Measurements from ENCODE around the gene OGA.

Gene OGA

DNA sequence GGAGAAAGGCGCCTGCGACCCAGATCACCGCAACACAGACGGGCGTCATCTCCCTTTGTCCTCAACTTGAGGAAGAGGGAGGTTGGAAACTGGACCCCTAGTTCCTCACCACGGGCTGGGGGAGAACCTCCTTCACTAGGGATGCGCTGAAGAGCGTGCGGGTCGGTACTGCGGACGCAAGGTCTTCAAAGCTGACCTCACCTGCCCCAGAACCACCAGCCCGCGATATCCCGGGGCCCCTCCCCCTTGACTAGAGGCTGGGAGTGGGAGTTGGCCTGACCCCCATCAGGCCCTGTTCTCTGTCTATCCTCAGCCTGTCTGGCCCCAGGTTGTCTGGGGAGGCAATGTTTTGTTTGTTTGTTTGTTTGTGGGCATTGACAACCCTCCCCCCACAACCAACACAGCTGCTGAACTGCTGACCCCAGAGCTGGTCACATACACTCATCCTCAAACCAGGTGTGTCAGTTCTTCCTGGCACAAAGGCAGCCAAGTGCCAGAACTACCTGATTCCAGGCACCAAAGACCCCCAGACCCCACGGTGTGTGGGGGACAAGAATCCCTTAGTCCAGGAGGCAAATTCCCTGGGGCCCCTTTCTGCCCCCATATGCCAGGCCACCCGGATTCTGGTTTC is 37.9 kb downstream of the OGA start:
- no peak overlapping the region for H3K27ac ChIP-seq (ENCODE audit: low read depth, low read length, severe bottlenecking)
- WGBS, 2 experiments (ENCODE audit: insufficient coverage in 2 of 2): 36 to 47% methylated on average over 10 to 13 of the region's 17 CpGs

DNA sequence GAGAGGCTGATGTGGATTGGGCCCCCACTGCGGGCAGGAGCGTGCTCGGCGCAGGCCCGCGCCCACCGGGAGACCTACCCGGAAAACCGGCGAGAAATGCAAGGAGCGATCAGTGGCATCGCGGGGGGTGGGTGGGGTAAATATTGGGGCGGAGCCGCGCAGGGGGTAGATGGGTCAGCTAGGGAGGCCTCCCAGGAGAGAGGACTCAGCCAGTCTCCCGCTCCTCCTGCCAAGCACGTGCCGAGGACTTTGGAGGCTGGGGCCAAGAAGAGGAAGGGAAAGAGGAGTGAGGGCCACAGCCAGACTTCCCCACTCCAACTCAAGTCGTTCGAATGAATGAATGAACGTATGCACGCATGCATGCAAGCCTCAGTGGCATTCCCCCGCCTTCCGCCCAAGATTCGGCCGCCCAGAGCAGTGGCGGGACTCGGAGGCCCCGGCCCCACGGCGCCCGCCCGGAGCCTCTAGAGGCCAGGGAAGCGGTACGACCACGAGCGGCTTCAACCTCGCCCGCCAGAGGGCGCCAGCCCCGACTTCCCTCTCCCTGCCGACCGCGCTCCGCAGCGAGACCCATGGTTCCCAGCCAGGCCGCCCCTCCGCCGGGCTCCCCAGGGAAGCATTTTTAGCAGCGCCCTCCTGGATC is 38.6 kb downstream of the OGA start:
- no peaks in the 10 kb centered on the region for H3K9me3 ChIP-seq (ENCODE audit: control insufficient read depth, low read length)
- no peak overlapping the region for H3K27ac ChIP-seq (ENCODE audit: low read depth, low read length, severe bottlenecking)
- WGBS, 2 experiments (ENCODE audit: insufficient coverage in 2 of 2): 3 to 4% methylated on average over 44 to 50 of the region's 51 CpGs
- H3K4me3 ChIP-seq (ENCODE audit: extremely low read depth, insufficient read depth, low read length, poor library complexity, severe bottlenecking): peak overlapping the region; percentile 22
- peaks cover 5% of the 10 kb centered on the region for H3K36me3 ChIP-seq (ENCODE audit: control insufficient read depth, insufficient read depth, low read length)
- peaks cover 10% of the 10 kb centered on the region for H3K4me1 ChIP-seq (ENCODE audit: control insufficient read depth, insufficient read depth, low read length, poor library complexity, severe bottlenecking)

More for the DNA sequence above, 37.9 kb downstream of the OGA start:
- Histone ChIP-seq H3K36me3 (ENCODE audit: control insufficient read depth, insufficient read depth, low read length) (peaks cover 11% of the 10 kb centered on the region), H3K4me3 (ENCODE audit: extremely low read depth, insufficient read depth, low read length, poor library complexity, severe bottlenecking) (no peak overlapping the region), H3K9me3 (ENCODE audit: control insufficient read depth, low read length) (no peaks in the 10 kb centered on the region), H3K4me1 (ENCODE audit: control insufficient read depth, insufficient read depth, low read length, poor library complexity, severe bottlenecking) (peaks cover 12% of the 10 kb centered on the region)

DNA sequence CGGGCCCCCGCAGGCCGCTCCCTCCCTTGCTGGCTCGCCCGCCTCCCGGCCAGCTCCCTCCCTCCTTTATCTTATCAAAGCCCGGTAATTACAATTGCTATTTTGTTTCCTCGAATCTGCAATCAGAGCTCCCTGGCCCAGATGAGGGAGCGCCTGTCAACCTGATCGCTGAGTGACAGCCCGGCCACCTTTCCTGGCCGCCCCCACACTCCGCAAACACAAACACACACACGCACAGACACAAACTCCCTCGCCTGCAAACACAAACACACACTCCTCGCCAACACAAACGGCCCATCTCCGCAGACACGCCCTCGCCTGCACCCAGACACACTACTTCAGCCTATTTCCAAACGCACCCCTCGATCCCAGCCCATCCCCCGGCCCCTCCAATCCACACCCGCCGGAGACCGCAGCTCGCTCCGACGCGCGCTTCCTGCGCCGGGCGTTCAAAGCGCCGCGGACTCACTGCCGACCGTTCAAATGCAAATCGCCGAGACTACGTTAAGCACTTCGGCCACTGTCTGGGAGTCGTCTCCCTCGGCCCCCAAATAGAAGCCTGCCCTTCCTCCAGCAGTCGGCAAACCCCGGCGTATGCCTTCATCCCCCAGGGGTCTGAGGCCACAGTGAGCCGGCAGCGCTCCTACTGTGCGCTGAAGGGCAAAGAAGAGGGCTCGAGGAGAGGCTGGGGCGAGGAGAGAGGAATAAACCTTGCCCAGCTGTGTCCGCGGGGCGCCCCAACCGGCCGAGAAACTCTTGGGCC is 39.3 kb downstream of the OGA start:
- 1 to 2% methylated on average over 40 to 58 of the region's 58 CpGs for WGBS, 2 experiments (ENCODE audit: insufficient coverage in 2 of 2)
- no peak overlapping the region for H3K27ac ChIP-seq (ENCODE audit: low read depth, low read length, severe bottlenecking)

DNA sequence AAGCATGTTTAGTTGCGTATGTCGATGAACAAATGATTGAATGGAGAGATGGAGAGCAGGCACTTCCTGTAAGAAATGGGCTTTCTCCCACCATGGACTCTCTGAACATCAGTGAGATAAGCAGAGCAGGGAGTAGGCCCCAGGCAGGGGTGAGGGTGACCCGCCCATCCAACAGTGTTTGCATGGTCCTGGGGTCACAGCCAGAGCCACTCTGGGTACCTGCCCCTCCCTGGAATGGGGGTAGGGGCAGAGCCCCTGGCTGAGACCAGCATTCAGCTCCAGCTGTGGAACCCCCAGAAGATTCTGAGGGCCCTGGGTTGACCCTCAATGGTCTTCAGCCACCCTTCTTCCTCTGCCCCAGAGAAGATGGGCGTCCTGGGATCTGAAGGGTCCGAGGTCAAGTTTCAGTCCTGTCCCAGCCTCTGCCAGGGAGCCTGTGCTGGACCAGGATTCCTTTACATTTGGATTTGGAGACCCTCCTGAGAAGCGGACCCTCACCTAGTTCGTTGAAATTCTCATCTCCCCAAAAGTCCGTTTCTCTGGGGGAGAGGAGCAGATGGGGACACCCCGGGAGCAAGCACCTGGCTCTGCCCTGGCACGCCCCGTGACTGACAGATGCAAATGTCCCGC is 40.0 kb downstream of the OGA start:
- peaks cover 15% of the 10 kb centered on the region for H3K4me1 ChIP-seq (ENCODE audit: control insufficient read depth, insufficient read depth, low read length, poor library complexity, severe bottlenecking)

More for the DNA sequence above, 39.3 kb downstream of the OGA start:
- no peaks in the 10 kb centered on the region for H3K36me3 ChIP-seq (ENCODE audit: control insufficient read depth, insufficient read depth, low read length)
- H3K4me1 ChIP-seq (ENCODE audit: control insufficient read depth, insufficient read depth, low read length, poor library complexity, severe bottlenecking): peaks cover 10% of the 10 kb centered on the region
- H3K4me3 ChIP-seq (ENCODE audit: extremely low read depth, insufficient read depth, low read length, poor library complexity, severe bottlenecking): peak overlapping the region; percentile 22
- no peaks in the 10 kb centered on the region for H3K9me3 ChIP-seq (ENCODE audit: control insufficient read depth, low read length)

DNA sequence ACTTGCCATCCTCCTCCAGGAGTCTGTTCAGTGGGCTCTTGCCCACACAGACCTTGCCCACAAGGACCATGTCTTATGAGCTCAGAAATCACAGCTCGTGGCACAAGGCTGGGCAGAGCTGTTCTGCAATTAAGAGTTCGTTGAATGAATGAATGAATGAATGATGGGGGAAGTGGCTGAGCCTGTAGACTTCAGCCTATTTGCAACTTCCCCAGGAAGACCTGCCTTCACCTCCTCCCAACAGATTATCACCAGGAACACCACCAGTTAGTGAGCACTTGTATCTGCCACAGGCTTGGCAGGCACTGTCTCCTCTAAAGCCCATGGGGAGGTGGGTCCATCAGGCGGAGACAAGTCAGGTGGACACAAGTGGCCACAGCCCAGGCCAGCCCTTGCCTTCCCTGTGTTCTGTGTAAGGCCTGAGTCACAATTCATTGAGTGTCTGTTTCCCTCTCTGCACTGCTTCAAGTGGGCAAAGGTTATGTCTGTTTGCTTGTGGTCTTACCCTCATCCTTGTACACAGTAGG is 40.6 kb downstream of the OGA start:
- WGBS, 2 experiments (ENCODE audit: insufficient coverage in 2 of 2): 79 to 89% methylated on average over 3 of the region's 3 CpGs
- Histone ChIP-seq H3K4me3 (ENCODE audit: extremely low read depth, insufficient read depth, low read length, poor library complexity, severe bottlenecking) (no peak overlapping the region), H3K36me3 (ENCODE audit: control insufficient read depth, insufficient read depth, low read length) (no peaks in the 10 kb centered on the region), H3K27ac (ENCODE audit: low read depth, low read length, severe bottlenecking) (no peak overlapping the region), H3K4me1 (ENCODE audit: control insufficient read depth, insufficient read depth, low read length, poor library complexity, severe bottlenecking) (peaks cover 15% of the 10 kb centered on the region), H3K9me3 (ENCODE audit: control insufficient read depth, low read length) (no peaks in the 10 kb centered on the region)

More for the DNA sequence above, 40.0 kb downstream of the OGA start:
- 41 to 44% methylated on average over 8 to 9 of the region's 12 CpGs for WGBS, 2 experiments (ENCODE audit: insufficient coverage in 2 of 2)
- Histone ChIP-seq H3K36me3 (ENCODE audit: control insufficient read depth, insufficient read depth, low read length) (no peaks in the 10 kb centered on the region), H3K27ac (ENCODE audit: low read depth, low read length, severe bottlenecking) (no peak overlapping the region), H3K4me3 (ENCODE audit: extremely low read depth, insufficient read depth, low read length, poor library complexity, severe bottlenecking) (no peak overlapping the region), H3K9me3 (ENCODE audit: control insufficient read depth, low read length) (no peaks in the 10 kb centered on the region)

- Histone ChIP-seq H3K36me3 (ENCODE audit: control insufficient read depth, insufficient read depth, low read length) (no peaks in the 10 kb centered on the region), H3K4me1 (ENCODE audit: control insufficient read depth, insufficient read depth, low read length, poor library complexity, severe bottlenecking) (peaks cover 11% of the 10 kb centered on the region), H3K4me3 (ENCODE audit: extremely low read depth, insufficient read depth, low read length, poor library complexity, severe bottlenecking) (peak overlapping the region; percentile 28), H3K9me3 (ENCODE audit: control insufficient read depth, low read length) (no peaks in the 10 kb centered on the region), H3K27ac (ENCODE audit: low read depth, low read length, severe bottlenecking) (no peak overlapping the region)
- WGBS, 2 experiments (ENCODE audit: insufficient coverage in 2 of 2): 3% methylated on average over 42 to 49 of the region's 74 CpGs
Observed at GRCh38 chr10:101776161-101776817, 42.0 kb downstream of the OGA start.

GRCh38 chr10:101775273-101776160 is 42.7 kb downstream of the OGA start, which contains the start of gene FGF8:
Gene FGF8 (minus strand): TSS chr10:101776114. CDS start chr10:101775900, 214 bp downstream.
- no peak within 1 kb of the TSS for H3K27ac ChIP-seq (ENCODE audit: low read depth, low read length, severe bottlenecking)
- peak within 1 kb of the TSS; percentile 28 for H3K4me3 ChIP-seq (ENCODE audit: extremely low read depth, insufficient read depth, low read length, poor library complexity, severe bottlenecking)
- H3K36me3 ChIP-seq (ENCODE audit: control insufficient read depth, insufficient read depth, low read length): no peaks in the 10 kb centered on the region
- H3K4me1 ChIP-seq (ENCODE audit: control insufficient read depth, insufficient read depth, low read length, poor library complexity, severe bottlenecking): peaks cover 11% of the 10 kb centered on the region
- H3K9me3 ChIP-seq (ENCODE audit: control insufficient read depth, low read length): no peaks in the 10 kb centered on the region
- 2% methylated on average over 40 to 51 of the region's 98 CpGs for WGBS, 2 experiments (ENCODE audit: insufficient coverage in 2 of 2)

GRCh38 chr10:101774589-101775272 is 43.5 kb downstream of the OGA start:
- no peak overlapping the region for H3K4me3 ChIP-seq (ENCODE audit: extremely low read depth, insufficient read depth, low read length, poor library complexity, severe bottlenecking)
- H3K4me1 ChIP-seq (ENCODE audit: control insufficient read depth, insufficient read depth, low read length, poor library complexity, severe bottlenecking): peaks cover 11% of the 10 kb centered on the region

DNA sequence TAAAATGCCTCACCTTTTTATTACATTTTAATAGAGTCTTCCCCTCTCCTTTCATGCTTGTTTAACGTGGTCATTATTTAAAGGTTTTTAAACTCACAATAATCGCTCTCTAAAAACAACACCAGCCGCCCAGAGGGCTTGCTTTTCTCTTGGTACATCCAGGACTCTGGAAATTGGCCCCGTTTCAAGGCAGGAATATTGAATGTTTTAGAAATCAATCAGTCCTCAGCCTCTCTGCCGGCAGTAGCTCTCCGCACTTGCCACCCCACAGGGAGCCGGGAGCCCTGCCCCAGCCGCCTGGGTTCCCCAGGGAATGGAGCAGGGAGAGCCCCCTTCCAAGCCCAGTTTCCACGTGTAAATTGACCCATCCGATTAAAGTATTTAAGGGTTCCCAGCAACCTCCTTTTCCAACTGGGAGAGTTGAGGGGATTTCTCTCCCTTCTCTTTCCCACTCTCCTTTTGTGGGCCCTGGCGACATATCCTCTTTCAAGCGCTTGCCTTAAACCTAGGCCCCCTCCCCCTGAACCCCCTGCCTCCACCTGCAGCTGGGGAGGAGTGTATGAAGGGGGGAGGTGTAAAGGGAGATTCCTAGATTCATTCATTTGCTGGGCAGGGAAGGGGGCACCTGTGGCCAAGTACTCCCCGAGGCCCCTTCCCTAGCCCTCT is 44.2 kb downstream of the OGA start:
- no peak overlapping the region for H3K4me3 ChIP-seq (ENCODE audit: extremely low read depth, insufficient read depth, low read length, poor library complexity, severe bottlenecking)
- H3K4me1 ChIP-seq (ENCODE audit: control insufficient read depth, insufficient read depth, low read length, poor library complexity, severe bottlenecking): peaks cover 11% of the 10 kb centered on the region
- H3K9me3 ChIP-seq (ENCODE audit: control insufficient read depth, low read length): no peaks in the 10 kb centered on the region
- 8 to 31% methylated on average over 6 of the region's 13 CpGs for WGBS, 2 experiments (ENCODE audit: insufficient coverage in 2 of 2)
- no peak overlapping the region for H3K27ac ChIP-seq (ENCODE audit: low read depth, low read length, severe bottlenecking)
- no peaks in the 10 kb centered on the region for H3K36me3 ChIP-seq (ENCODE audit: control insufficient read depth, insufficient read depth, low read length)

More at GRCh38 chr10:101774589-101775272, 43.5 kb downstream of the OGA start:
- H3K27ac ChIP-seq (ENCODE audit: low read depth, low read length, severe bottlenecking): no peak overlapping the region
- WGBS, 2 experiments (ENCODE audit: insufficient coverage in 2 of 2): 5 to 17% methylated on average over 22 to 24 of the region's 32 CpGs
- no peaks in the 10 kb centered on the region for H3K36me3 ChIP-seq (ENCODE audit: control insufficient read depth, insufficient read depth, low read length)
- H3K9me3 ChIP-seq (ENCODE audit: control insufficient read depth, low read length): no peaks in the 10 kb centered on the region

Measured in mesodermal cell (in vitro differentiated cells).